GM21447 (cell line): ENCODE results near the gene HSD17B11.
"Not testable (repeated sequence)": the region's sequence is repeated elsewhere in the genome, so short reads cannot be mapped to it uniquely, and the experiment has no call there.

Source experiments
- ATAC-seq: cut with Tn5 transposase; IDR thresholded peaks from one replicate; pipeline ENCODE4 v1.9.1; 2021; ENCODE audit not compliant: unreplicated experiment

HSD17B11 gene

DNA sequence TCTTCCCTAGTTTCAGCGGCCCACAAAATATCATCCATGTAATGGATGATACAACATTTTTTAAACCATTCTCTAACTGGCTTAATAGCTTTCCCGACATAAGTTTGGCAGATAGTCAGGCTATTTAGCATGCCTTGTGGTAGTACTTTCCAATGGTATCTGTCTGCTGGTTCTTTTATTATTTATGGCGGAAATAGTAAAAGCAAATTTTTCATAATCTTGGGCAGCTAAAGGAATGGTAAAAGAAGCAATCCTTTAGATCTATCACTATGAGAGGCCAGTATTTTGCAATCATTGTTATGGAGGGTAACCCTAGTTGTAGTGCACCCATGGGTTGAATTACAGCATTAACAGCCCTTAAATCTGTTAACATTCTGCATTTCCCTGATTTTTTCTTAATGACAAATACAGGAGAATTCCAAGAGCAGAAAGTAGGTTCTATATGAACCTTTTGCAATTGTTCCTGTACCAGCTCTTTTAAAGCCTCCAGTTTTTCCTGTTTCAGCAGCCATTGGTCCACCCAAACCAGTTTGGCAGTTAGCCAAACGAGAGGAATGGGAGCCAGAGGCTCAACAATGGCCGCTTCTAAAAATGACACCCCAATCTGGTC is 14.3 kb upstream of the HSD17B11 start:
- ATAC-seq: no peak

DNA sequence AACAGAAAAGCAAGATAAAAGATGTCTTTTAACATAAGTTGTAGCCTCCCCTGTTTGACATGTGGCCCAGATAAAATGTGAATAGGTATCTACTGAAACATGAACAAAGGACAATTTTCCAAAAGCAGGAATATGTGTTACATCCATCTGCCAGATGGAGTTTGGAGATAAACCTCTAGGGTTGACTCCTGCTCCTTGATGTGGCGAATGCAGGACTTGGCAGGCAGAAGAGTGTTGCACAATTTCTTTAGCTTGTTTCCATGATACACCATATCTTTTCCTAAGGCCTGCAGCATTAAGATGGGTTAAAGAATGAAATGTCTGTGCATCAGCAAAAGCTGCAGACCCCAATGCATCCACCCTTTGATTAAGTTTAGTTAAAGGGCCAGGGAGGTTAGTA is 12.7 kb upstream of the HSD17B11 start:
- not testable (repeated sequence) for ATAC-seq

DNA sequence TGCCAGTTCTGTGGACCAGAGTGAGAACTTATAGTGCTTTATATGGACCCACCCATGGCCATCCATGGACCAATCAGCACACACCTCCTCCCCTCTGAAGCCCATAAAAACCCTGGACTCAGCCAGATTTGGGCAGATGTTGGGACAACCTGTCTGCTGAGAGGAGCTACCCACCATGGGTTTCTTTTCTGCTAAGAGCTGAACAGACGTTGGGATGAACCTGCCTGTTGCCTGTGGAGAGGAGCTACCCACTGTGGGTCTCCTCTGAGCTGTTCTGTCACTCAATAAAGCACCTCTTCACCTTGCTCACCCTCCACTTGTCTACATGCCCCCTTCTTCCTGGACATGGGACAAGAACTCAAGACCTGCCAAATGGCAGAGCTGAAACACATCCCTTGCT is 9.0 kb upstream of the HSD17B11 start:
- ATAC-seq: no peak

DNA sequence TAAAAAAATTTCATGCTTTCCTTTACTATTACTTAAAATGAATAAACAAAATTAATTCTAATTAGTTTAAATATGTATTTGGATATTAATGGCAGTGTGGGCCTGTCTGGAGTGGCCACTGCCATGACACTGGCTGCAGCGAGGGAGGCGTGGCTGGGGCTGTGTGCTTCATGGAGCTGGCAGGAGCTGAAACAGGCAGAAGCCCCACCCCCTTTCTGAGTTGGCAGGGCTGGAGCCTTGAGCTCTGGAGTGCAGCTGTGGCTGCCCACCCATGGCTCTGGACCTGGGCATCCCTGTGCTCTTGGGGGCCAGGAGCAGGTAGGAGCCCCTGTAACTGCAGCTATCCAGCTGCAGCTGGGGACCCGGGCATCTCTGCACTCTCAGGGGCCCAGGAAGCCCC is 8.2 kb upstream of the HSD17B11 start:
- ATAC-seq: no peak

DNA sequence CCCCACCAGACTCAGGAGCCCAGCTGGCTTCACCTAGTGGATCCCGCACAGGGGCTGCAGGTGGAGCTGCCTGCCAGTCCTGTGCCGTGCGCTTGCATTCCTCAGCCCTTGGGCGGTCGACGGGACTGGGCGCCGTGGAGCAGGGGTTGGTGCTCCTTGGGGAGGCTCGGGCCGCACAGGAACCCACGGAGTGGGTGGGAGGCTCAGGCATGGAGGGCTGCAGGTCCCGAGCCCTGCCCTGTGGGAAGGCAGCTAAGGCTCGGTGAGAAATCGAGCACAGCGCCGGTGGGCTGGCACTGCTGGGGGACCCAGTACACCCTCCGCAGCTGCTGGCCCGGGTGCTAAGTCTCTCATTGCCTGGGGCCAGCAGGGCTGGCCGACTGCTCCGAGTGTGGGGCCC is 4.9 kb upstream of the HSD17B11 start:
- not testable (repeated sequence) for ATAC-seq

DNA sequence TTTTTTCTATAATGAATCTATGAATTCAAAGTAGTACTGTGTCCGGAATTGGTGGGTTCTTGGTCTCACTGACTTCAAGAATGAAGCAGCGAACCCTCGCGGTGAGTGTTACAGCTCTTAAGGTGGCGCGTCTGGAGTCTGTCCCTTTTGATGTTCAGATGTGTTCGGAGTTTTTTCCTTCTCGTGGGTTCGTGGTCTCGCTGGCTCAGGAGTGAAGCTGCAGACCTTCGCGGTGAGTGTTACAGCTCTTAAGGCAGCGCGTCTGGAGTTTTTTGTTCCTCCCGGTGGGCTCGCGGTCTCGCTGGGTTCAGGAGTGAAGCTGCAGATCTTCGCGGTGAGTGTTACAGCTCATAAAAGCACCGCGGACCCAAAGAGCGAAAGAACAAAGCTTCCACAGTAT is 4.1 kb upstream of the HSD17B11 start:
- not testable (repeated sequence) for ATAC-seq

DNA sequence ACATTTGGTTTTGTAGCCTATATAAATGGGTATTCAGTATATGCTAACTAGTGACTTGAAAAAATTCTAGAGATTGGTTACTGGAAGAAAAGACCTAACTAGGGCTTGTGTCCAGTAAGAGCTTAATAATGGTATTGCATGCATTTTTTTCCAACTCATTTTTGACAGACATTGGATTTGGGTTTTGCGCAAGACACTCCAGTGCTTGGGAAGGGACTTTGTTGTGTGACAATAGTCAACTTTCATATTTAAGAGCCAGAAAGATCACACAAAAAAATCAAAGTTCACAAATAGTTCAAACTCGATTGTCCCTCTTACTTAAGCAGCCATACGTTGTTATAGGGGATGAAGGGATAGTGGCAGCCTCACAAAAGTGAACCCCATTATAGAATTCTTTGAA is 1.2 kb upstream of the HSD17B11 start:
- no peak for ATAC-seq

DNA sequence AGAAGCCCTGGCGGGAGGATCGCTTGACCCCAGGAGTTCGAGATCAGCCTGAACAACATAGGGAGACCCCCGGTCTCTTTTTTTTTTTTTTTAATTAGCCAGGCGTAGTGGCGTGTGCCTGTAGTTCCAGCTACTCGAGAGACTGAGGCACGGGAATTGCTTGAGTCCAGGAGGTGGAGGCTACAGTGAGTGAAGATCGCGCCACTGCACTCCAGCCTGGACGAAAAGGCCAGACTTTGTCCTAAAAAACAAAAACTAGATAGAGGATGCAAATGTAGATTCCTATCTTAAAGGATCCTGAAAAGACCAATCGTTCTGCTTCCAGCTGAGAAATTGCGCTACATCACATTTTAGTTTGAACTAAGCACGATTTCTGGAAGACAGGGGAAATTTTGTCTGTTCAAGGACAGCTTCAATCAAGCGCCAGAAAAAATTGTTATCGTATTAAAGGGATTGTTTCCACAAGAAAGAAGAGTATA is 627 bp upstream of the HSD17B11 start:
- ATAC-seq: peak; percentile 4

DNA sequence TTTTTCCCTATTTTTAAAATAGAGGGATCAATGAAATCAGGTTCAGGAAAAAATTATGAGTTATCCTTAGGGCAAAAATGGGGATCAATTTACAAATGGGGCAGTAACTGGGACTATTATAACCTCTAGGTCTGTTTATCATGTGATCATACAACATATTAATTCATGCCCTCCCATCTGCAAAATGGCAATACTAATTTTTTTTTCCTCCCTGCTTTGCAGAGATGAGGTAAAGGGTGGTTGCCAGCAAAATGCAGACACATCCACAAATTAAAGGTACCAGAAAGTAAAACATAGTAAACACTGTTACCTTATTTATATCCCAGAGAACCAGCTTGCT is 467 bp downstream of the HSD17B11 start:
- ATAC-seq: no peak

DNA sequence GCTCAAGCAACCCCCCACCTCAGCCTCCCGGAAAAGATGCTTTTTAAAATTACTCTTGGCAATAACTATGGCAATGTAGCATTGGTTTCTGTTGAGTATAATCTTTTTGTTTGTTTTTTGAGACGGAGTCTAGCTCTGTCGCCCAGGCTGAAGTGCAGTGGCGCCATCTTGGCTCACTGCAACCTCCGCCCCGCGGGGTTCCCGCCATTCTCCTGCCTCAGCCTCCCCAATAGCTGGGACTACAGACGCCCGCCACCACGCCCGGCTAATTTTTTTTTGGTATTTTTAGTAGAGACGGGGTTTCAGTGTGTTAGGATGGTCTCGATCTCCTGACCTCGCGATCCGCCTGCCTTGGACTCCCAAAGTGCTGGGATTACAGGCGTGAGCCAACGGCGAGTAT is 933 bp downstream of the HSD17B11 start:
- not testable (repeated sequence) for ATAC-seq

DNA sequence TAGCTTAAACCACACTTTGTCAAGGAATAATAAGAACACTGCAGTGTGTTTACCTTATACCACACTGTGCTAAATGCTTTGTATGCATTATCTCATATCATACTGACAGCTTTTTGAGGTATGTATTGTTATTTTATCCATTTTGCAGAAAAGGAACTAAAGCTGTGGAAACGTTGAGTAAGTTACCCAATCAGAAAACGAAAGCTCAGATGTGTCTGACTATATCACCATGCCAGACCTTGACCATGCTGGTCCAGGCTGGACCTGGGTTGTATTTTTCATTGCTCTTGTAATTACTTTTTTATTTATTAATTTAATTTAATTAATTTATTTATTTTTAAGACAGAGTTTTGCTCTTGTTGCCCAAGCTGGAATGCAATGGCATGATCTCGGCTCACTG is 2.1 kb downstream of the HSD17B11 start:
- ATAC-seq: no peak

DNA sequence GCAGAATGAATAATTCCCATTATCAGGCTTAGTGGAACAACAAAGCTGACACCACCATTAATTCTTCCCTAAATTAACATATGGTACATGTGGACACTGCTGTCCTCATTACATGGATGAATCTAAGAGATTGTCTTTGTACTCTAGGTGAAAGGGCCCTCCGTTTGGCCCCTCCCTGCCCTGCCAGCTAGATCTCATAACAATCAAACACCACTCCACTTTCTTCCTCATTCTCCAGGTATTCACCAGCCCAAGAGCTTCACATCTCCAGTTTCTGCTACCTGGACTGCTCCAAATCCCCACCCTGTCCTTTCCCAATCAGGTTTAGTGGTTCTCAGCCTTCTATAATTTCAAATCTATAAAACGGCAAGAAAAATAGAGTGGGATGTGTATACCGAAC is 3.8 kb downstream of the HSD17B11 start:
- no peak for ATAC-seq

DNA sequence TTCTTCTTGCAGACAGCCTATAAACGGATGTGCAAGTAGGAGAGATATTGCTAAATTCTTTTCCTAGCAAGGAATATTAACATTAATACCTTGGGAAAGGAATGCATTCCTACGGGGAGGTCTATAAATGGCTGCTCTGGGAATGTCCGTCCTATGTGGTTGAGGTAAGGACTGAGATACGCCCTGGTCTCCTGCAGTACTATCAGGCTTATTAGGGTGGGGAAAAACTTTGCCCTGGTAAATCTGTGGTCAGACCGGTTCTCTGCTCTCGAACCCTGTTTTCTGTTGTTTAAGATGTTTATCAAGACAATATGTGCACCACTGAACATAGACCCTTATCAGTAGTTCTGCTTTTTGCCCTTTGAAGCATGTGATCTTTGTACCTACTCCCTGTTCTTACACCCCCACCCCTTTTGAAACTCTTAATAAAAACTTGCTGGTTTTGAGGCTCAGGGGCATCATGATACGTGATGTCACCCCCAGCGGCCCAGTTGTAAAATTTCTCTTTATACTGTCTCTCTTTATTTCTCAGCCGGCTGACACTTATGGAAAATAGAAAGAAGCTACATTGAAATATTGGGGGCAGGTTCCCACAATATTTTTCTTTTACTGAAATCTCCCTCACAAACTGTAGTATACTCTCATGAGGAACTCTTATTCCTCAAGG is 6.4 kb downstream of the HSD17B11 start:
- ATAC-seq: not testable (repeated sequence)

DNA sequence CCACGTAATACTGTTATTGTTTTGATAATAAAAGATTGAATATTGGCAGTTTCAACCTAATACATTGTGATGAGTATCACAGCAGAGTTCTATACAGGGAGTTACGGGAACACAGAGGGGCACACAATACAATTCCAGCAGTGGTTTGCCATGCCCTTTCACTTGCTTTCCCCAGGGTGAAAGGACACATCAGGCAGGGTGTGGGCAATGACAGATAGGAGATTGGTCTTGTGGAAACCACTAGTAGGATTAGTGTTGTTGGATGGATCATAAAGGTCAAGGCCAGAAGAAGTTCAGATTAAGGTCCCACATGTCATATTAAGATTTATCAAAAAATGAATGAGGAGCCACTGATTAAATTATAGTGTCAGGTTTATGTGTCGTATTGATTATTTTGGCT is 8.1 kb downstream of the HSD17B11 start:
- no peak for ATAC-seq

DNA sequence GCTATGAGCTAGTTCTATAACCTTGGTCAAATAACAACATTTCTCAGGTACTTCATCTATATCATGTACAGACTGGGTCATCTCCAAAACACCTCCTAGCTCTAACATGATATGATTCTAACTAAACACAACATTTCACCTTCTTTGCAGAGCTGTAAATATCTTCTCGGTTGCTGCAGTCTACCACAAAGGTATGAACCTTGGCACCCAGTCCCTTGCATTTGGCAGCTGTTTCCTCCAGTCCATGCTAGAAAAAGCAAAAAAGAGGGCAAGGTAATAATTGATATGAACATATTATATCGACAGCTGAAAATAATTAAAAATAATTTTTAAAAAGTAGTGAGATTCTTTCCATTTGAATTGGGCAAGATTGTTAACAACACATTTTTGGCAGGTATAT is 8.9 kb downstream of the HSD17B11 start:
- no peak for ATAC-seq

DNA sequence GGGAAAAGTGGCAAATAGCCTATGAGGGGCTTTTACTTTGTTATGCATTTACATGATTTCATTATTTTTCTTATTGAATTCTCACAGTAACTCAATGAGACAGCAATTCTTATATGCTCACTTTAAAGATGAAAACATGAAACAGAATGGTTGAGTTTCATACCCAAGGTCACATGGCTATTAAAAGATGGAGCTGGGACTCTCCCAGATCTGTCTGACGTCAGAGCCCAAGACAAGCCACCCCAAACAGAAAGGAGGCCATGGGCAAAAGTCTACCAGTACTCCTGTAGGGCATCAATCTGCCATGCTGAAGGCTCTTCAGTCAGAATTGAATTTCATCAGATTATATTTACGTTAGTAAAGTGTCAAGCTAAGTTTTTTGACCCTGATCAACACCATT is 13.2 kb downstream of the HSD17B11 start:
- ATAC-seq: no peak

DNA sequence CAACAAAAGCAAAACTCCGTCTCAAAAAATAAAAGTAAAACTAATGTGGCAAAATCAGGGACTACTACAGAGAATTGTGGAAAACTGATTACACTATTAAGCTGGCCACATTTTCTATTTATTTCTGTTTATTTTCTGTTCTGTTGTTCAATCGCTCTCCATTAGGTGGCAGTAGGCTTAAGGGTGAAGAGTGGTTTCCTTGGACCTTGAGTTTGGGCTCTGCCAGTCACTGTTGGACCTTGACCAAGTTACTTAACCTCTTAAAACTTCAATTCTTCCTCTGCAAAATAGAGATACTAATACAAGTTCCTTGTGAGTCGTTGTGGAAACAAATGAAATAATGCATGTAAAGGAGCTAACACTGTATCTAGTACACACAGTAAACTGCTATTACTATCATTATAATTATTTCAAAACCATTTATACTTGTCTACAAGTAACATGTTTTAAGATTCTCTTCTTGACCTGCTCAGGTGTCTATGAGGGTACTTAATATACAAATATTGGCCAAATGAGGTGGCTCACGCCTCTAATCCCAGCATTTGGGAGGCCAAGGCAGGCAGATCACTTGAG is 15.2 kb downstream of the HSD17B11 start:
- ATAC-seq: no peak

DNA sequence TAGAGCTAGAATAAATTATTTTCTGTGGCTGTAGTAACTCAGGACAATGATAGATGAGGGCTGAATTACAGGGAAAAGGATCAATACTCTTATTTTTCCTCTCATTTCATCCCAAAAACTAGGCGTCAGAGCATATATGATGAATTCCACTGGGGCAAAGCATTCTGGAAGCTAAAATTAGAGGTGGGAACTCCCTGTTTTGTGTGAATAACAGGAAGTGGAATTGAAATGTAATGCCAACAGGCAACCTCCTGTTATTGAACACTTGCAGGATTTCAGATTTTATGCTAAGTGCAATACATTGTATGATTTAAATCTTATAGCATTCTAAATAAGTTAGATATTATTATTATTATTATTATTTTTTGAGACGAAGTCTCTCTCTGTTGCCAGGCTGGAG is 20.9 kb downstream of the HSD17B11 start:
- ATAC-seq: no peak

DNA sequence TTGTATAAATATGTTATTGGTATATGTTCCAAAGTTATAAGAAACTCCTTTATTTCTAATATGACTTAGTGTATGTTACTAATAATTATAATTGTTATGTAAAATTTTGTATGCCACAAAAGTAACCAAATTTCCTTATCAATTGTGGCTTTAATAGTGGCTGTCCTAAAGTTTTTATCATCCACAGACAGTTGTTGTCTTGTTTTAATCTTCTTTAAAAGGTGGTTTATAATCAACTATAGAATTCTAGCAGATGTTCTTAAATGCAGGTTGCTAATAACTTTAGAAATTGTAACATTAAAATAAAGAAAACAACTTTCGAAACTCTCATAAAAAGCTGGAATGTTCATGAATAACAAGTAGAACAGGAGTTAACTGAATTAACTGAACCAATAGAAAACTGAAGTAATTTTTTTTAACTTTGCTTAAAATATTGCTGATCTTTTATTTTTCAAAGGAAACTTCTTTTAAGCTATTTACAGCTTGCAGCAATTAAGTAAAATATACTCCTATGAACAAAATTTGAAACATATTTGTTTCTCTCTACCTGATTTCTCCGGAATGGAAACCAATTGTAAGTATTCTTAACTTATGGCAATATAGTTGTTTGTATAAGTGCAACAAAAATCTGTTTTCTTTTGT is 24.3 kb downstream of the HSD17B11 start:
- no peak for ATAC-seq

DNA sequence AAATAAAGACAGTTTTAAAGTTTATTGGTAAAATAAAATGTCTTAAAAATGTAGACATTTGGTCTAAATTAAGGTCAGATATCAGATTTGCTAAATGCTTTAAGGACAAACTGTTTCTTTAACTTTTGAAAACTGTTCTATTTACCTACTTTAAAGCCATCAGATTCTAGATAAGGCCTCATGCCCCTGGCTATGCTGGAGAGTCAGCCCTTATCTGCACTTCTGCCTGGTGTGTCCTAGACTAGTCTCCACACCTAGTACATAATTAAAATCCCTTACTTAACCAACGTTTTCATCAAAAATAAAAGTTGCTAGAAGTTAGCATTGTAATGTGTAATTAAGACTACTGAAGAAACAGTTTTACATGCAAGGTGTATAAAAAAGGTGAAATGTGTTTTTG is 25.6 kb downstream of the HSD17B11 start:
- no peak for ATAC-seq

DNA sequence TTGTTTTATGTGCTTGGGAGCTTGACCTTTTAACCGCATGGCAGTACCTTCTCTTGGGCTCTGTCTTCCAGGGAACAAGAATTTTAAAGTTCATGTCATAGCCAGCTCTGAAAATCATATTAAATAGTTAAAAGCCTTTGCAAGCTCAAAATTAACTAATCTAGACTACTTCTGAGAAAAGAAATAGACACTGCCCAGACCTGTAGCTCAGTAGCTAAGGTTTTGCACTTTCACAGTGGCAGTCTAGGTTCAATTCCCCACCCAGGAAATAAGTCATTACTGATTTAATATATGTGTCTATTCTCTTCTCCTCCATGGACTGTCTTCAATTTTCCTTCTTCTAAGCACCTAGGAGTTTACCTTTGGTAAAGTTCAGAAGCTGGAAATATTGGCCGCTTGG is 27.4 kb downstream of the HSD17B11 start:
- ATAC-seq: no peak

DNA sequence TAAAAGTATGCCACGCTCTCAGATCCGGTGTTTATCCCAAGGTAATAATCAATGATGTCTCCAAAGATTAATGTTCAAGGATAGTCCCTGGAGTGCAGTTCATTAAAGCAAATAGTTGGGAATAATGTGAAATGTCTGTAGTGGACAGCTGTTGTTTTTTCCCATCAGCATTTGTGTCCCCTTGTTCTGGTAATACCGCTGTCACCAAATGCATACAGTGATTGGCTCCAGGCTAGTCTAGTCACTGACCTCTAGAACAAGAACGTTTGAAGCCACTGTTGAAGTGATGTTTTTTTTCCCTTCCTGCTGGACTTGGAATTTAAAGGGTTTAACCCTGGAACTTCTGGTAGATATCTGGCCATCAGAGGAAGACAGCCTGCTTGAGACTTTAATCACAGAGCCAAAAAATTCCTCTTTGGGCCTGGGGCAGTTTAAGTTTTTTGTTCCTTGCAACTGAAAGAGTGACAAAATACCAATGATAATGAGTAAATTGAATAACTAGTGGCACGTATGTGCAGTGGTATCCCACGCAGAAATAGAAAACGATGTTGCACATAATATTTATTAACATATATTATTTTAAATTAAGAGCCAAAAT is 30.6 kb downstream of the HSD17B11 start:
- ATAC-seq: no peak
